ENCODE results near the gene IBA57.
"Not testable (repeated sequence)": the region's sequence is repeated elsewhere in the genome, so short reads cannot be mapped to it uniquely, and the experiment has no call there.

The IBA57 gene

DNA sequence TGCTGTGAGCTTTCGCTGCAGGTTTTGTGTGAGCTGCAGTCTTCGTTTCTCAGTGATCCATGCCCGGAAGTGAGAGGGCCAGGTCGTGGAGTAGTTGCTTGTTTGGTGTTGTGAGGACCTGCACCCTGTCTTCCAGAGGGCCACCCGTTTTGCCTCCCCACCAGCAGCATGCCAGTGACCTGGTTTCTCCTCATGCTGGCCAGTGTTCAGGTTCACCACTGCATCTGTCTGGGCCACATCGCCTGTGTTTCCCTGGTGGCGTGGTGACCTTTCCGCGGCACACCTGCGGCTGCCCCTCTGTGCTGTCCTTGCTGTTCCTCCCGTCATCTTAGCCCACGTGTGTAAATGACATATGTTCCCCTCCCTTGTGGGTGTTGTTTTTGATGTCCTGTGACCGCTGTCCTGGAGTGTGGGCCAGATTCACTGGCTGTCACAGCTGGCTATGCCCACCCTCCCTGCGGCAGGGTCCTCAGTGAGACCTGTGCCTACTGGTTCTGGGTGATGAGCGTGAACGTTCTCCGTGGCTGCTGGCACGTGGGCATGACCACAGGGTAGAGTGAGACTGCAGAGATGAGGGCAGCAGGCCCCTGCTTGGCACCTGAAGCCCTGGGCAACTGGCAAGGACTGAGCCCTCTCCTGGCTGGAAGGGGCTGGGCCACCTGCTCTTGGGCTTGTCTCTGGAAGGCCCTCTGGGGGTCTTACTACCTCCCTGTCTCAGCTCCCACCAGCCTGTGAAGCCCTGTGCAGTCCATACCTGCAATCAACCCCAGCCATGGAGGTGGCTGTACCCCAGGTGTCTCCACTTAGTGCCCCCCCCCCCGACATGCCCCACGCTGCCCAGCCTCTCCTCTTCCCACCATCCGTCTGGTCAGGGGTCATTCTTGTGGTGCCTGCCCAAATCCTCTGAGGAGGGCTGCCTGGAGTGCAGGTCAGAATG is 7.3 kb downstream of the IBA57 start:
- DNase-seq (ENCODE audit: low spot score) = no peak

DNA sequence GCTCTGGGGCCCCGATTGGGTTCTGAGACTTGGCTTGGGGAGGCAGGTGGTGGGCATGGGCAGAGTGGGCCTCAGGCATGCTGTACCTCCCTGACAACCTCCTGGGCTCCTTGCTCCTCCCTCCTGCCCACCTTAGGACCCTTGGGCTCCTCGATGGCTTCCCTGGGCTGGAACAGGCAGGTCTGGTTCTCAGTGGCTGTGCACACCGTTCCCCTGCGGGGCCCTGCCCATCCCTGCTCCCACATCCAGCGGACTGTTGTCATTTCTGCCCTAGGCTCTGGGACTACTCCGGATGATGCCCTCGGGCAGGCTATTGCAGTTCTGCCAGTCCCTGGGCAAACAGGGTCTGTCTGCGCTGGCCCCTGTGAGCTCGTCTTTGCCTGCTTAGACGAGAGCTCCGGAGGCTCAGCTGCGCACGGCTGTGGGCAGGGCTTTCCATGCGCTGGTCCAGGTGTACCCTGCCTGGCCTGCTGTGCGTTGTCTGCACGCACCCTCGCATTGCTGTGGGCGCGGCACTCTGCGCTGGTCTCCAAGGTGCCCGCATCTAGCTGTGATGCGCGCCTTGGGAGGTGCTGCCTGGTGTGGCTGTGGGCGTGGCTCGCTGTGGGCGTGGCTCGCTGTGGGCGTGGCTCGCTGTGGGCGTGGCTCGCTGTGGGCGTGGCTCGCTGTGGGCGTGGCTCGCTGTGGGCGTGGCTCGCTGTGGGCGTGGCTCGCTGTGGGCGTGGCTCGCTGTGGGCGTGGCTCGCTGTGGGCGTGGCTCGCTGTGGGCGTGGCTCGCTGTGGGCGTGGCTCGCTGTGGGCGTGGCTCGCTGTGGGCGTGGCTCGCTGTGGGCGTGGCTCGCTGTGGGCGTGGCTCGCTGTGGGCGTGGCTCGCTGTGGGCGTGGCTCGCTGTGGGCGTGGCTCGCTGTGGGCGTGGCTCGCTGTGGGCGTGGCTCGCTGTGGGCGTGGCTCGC is 8.2 kb downstream of the IBA57 start:
- not testable (repeated sequence) for DNase-seq (ENCODE audit: low spot score)

DNA sequence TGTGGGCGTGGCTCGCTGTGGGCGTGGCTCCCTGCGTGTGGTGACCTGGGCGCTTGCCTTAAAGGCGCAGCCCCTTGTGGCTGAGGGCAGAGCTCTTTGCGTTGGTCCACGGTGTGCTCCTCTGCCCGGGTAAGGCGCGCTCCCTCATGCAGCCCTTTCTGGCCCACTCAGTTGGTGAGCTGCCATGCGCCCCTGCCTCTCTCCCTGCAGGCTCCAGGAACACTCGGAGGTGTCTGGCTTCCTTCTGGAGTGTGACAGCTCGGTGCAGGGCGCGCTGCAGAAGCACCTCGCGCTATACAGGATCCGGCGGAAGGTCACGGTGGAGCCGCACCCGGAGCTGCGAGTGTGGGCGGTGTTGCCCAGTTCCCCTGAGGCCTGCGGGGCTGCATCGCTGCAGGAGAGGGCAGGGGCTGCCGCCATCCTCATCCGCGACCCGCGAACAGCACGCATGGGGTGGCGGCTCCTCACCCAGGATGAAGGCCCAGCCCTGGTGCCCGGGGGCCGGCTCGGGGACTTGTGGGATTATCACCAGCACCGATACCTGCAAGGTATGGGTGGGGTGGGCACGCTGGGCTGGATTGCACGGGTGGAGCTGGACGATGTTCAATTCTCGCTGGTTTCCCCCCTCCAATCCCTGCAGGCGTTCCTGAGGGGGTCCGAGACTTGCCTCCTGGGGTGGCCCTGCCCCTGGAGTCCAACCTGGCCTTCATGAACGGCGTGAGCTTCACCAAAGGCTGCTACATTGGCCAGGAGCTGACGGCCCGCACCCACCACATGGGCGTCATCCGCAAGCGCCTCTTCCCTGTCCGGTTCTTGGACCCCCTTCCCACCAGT is 9.1 kb downstream of the IBA57 start:
- DNase-seq (ENCODE audit: low spot score) = no peak

DNA sequence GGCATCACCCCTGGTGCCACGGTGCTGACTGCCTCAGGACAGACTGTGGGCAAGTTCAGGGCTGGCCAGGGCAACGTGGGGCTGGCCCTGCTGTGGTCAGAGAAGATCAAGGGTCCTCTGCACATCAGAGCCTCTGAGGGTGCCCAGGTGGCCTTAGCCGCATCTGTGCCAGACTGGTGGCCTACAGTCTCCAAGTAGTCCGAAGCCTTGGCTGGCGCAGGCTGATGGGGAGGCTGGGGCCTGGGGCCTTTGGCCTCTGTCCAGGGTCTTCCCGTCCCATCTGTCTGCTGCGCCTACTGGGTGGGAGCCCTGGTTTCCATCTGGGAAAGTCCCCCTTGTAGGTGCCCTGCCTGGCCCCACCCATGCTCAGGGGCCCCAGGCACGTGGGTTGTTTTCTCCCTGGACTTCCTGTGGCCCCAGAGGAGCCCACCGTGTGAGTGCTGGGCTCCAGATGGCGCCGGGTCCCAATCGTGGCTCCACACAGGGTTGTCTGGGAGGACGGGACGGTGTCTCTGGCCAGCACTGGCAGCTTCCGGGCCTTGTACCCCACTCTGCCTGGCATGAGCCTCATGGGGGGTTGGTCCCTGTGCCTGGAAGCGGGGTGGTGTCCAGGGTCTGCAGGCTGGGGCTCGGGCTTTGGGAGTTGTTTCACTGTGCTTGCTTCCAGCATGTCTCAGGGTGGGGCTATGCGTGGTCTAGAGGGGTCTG is 9.9 kb downstream of the IBA57 start:
- no peak for DNase-seq (ENCODE audit: low spot score)

DNA sequence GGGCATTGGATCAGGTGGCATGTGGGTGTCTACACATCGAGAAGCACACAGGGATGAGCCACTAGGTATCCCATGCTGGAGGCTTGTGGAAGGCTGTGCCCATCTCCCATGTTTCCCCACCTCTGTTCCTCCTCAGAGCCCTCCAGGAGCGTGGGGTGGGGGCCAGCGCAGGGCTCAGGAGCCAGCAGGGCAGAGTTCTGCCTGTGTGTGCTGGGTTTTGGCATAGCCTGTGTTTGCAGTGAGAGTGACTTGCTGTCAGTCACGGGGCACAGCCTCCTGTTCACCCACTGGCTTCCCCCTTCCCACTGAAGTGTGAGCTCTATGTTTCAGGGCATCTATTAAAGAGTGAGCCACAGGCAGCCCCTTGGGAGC is 10.4 kb downstream of the IBA57 start:
- DNase-seq (ENCODE audit: low spot score) = no peak

DNA sequence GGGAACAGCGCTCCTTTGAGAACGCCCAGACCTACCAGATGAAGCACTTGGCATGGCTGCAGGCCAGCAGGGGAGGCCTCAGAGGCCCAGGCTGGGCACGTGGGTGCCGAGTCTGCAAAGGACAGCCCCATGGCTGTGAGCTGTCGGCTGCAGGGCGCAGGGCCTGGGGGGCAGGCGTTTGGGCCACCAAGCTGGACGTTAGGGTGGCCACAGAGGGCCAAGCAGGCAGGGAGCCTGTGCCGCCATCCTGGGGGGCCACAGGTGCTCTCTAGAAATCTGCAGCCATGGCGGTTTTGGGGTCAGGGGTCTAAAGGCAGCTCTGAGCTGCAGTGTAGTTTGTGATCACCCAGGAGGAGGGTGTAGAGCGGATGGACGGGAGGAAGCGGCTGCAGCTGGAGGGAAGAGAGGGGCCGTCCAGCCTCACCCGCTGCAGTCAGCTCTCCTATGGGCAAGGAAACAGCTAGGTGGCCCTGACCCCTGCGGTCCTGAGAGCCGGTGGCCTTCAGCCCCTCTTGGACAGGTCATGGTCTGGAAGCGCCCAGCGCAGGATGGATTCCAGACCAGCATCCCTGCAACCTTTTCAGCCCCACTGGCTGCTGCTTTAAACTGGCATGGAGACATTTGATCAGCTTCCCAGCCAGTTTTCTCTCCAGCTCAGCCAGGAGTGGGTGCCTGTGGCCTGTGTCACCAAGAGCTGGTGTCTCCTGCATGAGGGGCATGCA is 11.0 kb downstream of the IBA57 start:
- no peak for DNase-seq (ENCODE audit: low spot score)

DNA sequence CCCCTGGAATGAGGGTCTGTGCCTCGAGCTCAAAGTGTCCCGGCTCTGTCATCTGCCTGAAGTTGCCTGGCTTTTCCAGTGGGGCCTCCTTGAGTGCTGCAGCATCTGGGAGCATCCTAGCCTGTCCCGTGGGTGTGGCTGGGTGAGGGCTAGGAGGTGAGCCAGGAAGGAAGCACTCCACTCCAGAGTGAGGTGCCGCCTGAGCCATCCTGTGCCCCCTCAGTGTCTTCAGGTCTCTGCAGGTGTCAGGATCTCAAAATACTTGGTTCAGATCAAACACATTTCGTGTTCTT is 11.5 kb downstream of the IBA57 start:
- DNase-seq (ENCODE audit: low spot score) = no peak

DNA sequence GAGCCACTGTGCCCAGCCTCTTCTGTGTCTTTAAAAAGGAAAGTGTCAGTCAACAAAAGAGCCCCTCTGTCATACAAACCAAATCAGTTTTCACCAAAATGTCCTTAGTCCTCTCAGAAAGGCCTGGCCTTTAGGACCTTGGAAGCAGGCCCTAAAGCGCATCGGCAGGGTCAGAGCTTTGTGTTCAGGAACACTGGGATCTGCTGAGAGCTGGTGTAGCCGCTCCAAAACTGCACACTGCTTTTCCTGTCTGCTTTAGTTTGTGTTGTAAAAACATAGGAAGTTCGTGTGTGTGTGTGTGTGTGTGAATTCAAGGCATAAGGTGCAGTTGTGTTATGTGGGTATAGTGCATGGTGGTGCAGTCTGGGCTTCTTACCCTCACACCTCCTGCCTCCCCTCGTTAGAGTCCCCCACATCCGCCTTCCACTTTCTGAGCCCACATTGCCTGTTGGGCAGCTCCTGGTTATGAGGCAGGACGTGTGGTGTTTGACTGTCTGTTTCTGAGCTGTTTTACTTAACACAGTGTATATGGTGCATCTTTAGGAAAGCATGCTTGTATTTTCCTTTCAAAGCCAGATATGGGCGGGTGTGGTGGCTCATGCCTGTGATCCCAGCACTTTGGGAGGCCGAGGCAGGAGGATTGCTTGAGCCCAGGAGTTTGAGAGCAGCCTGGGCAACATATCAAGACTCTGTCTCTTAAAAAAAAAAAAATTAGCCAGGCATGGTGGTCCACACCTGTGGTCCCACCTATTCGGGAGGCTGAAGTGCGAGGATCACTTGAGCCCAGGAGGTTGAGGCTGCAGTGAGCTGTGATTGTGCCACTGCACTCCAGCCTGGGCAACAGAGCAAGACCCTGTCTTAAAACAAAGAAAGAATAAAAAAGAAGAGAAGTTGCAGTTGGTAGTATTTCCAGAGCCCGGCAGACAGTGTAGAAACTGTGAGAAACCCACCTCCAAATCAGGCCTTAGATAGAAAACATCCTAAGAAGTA is 12.4 kb downstream of the IBA57 start:
- no peak for DNase-seq (ENCODE audit: low spot score)

DNA sequence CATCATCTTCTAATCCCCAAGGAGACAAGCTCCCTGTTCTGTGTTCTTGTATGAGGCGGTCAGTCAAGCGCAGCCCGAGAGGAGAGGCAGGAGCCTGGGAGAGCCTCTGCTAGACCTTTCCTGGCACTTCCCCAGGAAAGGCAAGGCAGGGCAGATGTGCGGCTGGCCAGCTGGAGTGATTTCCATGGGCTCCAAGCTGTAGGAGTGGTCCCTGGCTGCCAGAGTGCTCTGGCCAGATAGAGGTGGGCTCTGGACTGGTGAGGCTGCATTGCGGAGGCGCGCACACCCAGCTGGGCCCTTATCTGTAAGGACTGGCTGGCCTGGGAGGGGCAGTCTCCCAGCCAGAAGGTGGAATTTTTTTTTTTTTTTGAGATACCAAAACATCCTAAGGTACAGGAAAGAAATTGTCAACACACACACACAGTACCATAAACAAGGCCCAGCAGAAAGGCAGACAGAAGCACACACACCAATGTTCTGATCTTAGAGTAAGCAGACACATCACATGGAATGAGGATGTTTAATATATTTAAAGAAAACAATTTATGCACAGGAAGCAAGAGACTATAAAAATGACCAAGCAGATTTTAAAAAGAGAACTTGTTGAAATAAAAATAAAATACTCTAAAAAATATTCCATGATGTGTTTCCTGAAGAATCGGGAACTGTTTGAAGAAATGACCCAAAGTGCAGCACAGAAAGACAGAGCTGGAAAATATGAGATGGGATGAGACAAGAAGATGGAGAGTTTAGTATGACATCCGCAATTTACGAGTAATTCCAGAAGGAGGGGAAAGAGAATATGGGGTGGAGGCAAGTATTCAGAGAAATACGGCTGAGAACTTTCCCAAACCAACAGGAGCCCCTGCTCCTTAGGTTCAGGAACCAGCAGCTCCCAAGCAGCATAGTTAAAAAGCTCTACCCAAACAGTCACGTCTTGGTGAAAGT is 13.4 kb downstream of the IBA57 start:
- DNase-seq (ENCODE audit: low spot score) = peak; percentile 12

DNA sequence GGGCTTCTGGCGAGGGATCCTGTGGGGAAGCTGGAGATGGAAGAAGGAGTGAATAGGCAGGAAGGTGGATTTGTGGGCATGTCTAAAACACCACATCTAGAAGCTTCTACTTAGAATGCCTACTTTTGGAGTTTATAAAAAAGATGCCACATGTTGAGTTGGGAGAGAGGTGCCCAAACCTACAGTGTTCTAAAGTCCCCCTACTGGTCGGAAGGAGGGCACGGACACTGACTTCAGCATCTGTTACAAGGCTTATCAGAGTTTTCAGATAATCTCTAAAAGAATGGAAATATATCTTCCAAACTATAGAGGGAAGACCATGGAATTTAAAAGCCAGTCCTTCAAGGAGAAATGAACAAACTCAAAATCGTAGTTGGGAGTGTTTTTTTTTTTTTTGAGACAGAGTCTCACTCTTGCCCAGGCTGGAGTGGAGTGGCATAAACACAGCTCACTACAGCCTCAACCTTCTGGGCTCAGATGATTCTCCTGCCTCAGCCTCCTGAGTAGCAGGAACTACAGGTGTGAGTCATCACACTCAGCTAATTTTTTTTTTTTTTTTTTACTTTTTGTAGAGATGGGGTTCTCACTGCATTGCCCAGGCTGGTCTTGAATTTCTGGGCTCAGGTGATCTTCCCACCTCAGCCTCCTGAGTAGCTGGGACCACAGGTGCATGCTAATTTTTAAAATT is 14.8 kb downstream of the IBA57 start:
- peak; percentile 41 for DNase-seq (ENCODE audit: low spot score)

DNA sequence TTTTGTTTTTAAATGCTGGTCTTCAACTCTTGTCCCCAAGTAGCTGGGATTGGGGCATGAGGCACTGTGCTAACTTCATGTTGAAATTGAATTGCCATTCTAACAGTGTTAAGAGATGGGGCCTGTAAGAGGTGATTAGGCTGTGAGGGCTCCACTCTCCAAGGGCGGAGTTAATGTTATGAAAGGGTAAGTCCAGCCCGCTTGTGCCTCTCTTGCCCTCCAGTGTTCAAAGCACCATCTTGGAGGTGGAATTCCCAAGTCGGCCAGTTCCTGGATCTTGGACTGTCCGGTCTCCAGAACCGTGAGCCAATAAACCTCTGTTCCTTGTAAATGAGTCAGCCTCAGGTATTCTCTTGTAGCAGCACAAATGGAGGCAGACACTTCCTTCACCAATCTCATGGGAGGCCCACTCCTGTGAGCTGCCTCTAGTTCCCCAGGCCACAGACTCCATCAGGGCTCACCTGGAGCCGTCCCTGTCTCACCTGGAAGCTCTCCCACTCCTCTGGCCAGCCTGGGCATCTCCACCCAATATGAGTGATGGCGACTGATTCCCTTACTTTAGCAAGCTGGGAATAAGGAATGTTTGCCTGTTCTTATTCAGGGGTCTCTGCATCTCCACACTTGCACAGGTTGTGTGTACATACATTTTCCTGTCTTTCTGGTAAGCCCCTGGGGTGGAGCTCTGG is 15.5 kb downstream of the IBA57 start:
- DNase-seq (ENCODE audit: low spot score) = peak; percentile 16

DNA sequence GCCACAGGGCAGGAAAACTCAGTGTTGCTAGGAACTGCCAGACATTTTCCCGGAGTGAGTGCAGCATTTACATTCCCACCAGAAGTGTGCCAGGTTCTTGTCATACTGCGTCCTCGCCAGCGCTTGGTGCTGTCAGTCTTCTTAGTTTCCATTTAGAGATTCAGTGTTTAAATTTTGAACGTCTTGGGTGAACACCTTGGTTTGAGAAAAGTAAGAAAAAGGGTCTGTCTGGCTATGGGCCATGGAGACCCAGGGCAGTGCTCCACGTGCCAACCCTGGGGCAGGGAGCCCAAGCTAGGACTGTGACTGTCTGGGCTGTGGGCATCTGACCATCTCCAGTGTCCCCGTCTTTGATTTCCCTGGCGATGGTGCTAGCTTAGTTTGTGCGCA is 16.0 kb downstream of the IBA57 start:
- peak; percentile 17 for DNase-seq (ENCODE audit: low spot score)

DNA sequence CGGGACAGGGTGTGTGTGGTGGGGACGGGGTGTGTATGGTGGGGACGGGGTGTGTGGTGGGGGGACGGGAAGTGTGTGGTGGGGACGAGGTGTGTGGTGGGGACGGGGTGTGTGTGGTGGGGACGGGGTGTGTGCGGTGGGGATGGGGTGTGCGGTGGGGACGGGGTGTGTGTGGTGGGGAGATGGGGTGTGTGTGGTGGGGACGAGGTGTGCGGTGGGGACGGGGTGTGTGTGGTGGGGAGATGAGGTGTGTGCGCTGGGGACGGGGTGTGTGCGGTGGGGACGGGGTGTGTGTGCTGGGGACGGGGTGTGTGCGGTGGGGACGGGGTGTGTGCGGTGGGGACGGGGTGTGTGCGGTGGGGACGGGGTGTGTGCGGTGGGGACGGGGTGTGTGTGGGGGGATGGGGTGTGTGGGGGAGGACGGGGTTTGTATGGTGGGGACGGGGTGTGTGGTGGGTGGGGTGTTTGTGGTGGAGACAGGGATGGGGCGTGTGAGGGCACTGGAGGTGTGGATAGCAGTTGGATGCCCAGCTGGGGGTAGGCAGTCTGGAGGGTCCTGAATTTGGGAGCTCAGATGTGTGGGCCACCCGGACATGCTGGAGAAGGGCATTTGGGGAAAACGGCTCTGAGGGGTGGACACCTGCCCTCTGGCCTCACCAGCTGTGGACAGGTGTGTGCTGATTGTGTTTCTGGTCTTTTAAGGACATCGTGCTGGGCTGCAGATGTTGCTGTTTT is 16.9 kb downstream of the IBA57 start:
- DNase-seq (ENCODE audit: low spot score) = peak; percentile 26

DNA sequence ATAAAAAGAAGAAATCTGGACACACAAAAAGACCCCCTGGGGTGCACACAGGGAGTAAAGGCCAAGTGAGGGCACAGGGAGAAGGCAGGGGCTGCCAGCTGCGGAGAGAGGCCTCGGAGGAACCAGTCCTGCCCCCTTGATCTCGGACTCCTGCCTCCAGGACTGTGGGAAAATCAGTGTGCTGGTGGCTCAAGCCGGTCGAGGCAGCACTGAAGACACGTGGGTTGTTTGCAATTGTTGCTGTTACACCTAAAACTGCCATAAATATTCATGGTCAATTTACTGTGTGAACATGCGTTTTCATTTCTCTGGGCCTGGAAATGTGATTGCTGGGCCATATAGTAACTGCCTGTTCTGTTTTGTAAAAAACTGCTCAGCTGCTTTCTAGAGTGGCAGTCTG is 18.5 kb downstream of the IBA57 start:
- peak; percentile 29 for DNase-seq (ENCODE audit: low spot score)

DNA sequence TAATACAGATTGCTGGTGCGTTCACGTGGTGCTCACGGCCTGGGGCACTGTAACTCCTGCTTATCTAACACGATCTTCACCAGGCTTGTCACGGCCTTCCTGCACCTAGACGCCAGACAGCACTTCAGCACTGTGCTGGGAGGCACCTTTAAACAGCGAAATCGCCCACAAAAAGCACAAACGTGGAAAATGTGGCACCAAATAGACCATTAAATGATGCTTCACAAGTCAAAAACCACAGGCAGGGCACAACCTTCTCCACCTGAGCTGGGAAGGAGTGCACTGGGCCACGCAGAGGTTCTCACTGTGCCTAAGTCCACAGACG is 20.0 kb downstream of the IBA57 start:
- peak; percentile 17 for DNase-seq (ENCODE audit: low spot score)

DNA sequence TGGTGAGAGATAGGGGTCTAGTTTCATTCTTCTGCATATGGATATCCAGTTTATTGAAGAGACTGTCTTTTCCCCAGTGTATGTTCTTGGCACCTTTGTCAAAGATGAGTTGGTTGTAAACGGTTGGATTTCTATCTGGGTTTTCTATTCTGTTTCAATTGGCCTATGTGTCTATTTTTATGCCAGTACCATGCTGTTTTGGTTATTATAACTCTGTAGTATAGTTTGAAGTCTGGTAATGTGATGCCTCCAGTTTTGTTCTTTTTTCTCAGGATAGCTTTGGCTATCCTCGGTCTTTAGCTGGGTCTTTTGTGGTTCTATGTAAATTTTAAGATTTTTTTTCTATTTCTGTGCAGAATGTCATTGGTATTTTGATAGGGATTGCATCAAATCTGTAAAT is 22.6 kb downstream of the IBA57 start:
- not testable (repeated sequence) for DNase-seq (ENCODE audit: low spot score)

DNA sequence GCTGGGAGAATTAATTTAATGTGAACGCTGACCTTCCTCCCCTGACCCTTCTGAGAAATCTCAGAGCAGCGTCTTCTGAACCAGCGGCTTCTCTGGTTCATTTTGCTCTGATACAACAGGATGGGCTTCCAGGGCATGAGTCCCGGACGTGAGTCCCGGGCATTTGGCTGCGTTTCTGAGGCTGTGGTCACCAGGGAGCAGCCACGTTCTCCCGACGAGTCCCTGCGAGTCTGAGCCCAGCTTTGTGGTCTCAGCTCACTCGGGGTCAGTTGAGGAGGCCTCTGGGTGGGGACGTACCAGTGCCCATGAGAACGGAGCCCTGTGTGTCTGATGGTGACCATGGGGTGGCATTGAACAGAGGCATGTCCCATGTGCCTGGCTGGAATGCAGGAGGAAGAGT is 24.6 kb downstream of the IBA57 start:
- DNase-seq (ENCODE audit: low spot score) = no peak

Measured in D341Med (cell line).